ENCODE measurements around the gene HOXD11.

The HOXD11 gene

DNA sequence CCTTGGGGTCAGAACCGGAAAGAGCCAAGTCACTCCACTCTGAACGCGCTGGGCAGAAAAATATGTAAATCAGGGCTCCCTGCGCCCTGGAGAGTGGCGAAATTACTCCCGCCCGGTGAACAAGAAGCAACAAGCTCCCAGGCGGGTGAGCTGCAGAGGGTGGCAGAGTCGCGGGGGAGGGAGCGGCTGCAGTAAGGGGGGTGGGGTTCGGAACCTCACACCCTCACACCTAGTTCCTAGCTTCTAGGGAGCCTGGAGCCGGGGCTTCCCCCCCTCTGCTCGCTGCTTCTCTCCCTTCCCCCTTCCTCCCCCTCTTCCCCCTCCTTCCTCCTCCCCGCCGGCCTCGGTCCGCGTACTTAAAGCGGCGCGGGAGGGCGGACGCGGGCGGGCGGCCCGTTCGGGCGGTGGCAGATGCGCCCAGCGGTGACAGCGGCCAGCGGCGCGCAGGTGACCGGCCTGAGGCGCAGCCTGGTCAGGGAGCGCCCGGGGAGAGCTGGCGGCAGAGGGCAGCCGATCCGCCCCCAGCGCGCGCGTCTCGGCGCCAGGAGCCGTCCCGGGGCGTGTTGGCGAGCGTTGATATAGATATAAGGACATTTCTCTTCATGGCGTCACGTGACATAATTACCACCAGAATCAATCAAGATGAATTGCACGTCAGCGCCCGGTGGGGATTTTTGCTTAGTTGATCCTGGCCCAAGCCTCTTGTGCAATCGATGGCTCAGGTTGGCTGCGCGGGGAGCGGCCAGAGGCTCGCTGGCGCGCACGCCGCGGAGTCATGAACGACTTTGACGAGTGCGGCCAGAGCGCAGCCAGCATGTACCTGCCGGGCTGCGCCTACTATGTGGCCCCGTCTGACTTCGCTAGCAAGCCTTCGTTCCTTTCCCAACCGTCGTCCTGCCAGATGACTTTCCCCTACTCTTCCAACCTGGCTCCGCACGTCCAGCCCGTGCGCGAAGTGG is at the start of gene HOXD11:
TSS of gene HOXD11 (plus strand) at position 700 of the 959 bp plus-strand sequence. CDS start at position 776, 76 bp downstream.
- DNase-seq, result no peak

DNA sequence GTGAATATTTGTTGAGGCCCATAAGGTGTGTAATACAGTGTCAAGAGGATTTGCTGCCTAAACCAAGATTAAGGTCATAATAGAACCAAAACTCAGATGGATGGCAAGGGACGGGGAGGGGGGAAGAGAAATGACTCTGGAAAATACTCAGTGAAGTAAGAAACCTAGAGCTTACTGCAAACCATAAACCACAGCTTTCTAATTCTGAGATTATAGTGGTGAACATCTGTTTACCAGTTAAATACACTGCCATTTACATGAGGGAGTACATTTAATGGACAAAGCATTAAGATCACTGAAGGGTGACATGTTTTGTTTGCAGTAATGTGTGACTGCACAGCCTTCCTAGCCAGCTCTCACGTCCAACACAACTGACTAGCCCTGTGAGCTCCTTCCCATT is 43.1 kb upstream of the HOXD11 start:
- DNase-seq, result no peak

DNA sequence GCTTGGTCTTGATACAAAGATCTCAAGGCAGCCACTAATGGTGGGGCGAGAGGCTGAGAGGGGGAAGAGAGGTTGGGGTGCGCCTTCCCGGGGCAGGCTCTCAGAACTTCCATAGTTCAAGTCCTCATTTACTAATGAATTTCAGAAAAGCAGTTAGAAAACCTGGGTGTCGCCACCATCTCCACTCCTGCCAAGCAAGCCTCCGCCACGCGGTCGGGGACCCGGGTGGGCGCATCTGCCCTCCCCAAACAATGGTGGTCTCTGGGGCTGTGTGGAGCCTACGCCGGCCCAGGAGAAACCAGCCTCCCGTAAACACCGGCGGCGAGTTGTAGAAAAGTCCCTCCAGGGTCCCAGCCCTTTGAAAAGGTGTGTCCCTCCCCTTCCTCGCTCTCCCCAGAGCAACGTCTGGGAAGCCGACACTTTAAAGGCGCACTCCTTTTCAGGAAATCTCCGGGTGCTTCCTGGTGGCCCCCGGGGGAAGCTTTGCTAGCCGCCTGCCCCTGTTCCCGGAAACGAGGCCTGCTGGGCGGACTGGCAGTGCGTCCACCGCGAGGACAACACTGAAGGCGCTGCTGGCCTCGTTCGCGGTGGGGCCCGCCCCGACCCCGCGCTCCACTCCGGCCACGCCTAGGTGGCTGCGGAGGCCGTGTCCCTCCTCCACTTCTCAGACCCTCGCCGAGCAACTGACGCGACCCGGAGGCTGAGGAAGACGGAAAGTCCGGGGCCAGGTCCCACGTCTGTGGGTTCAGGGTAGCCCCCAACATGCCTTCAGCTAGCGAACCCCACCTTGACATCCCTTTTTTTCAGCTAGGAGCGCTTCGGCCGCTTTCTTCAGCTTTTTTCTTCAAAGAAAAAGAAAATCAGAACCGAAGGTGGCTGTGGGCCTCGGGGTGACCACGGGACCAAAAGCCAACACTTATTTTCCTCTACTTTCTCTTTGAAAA is 40.2 kb upstream of the HOXD11 start:
- no peak for DNase-seq

DNA sequence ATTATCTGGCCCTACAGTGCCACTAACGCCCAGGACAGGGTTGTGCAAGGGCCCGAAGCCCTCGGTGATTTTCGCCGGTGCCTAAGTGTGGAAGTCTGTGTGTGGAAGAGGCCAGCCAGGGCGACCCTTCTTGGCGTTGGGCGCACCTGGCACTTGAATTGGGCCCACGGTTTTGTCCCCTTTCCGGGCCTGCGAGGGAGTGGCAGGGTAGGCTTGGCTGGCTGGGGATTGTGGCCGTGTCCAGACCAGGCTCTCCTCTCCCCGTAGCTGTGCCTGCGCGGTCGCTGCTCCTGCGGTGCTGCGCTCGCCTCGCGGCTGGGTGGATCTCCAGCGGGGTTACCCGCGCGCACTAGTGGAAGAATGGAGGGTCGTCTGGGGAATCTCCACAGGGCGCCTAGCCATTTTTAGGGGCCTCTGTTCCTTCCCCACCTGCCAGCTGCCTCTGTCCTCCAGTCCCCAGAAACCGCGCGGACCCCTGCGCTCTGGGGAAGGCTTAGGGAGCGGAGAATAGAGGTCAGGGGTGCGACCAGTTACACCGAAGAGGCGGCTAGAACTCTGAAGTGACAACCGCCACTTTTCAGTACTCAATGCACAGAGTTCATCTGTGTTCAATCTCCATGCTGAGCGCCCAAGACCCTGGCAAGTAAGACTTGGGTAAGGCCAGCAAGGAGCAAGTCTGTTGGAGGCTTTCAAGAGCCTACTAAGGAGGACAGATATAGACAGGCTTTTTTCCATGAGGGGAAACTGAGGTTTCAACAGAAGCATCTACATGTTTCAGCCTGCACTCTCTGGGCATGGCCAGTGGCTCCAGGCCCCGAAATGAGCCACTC is 39.3 kb upstream of the HOXD11 start:
- DNase-seq, result no peak

DNA sequence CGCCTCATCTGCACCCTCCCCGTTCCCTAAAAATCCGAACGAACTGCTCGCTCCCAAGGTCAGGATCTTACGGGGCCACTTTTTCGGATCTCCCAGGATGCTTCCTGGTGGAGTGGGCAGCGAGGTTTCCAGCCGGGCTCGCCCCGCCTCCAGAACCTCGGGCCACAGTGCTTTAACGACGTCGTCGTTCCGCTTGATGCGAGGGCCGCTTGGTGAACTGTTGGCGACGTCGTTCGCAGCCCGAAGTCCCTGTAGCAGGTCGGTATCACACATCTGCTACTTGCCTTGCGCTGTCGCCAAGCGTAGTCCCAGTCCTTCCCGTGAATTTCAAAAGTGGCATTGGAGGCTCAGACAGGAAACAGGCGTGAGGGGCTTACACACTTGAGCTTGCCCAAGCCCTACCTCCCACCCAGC is 38.7 kb upstream of the HOXD11 start:
- DNase-seq, result no peak

DNA sequence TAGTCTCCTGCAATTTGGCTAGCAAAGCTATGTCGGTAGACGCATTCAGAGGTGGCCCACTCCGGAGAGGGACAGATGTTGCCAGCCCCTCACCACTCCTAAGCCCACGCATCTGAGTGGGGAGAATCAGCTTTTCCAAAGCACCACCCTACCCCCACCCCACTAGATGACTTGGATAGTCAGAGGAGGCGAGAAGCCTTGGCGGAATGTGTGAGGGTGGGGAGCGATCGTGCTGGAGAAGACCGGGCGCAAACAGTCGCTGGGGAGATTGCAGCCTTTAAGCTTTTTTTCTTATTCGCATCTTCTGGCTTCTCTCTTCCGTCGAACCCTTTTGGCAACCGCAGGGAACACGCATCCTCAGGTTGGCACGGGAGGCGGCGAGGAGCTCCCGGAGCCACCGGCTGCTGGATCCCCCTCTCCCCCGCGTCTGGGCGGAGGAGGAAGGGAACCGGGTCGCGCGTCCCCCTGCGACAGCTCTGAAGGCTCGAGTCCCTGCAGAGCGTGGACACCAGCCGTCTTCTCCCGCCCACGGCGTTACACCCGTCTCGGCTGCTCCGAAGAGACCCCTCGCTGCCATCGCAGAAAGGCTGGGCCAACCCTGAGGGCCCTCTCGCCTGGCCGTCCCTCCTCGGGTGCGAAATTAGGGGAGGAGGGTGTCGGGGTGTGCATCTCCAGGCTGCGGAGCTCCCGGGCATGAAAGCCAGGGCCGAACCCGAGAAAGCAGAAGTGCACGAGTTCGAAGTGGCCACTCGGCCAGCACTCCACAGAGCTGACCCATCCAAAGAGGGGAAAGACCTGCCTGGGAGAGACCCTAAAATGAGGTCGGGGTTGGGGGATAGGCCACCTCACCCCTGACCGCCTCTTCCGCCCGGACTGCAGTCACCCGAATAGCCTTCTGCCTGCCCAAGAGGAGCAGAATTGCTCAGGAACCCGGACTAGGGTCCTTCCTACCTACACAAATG is 35.5 kb upstream of the HOXD11 start:
- no peak for DNase-seq

DNA sequence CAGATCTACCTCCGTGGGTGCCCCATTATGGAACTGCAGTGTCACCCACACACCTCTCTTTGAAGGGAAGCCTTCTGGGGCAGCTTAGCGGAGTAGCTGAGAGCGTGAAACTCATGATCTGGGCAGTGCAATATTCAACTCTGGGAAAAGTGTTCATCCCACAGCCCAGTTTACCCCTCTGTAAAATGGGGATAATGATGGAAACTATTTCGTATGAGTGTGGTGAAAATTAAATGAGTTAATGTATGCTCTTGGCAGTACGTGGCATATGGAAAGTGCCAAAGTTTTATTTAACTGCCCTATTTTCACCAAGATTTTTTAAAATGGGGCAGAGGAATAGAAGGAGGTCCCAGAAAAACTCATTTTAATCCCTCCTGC is 34.8 kb upstream of the HOXD11 start:
- no peak for DNase-seq

DNA sequence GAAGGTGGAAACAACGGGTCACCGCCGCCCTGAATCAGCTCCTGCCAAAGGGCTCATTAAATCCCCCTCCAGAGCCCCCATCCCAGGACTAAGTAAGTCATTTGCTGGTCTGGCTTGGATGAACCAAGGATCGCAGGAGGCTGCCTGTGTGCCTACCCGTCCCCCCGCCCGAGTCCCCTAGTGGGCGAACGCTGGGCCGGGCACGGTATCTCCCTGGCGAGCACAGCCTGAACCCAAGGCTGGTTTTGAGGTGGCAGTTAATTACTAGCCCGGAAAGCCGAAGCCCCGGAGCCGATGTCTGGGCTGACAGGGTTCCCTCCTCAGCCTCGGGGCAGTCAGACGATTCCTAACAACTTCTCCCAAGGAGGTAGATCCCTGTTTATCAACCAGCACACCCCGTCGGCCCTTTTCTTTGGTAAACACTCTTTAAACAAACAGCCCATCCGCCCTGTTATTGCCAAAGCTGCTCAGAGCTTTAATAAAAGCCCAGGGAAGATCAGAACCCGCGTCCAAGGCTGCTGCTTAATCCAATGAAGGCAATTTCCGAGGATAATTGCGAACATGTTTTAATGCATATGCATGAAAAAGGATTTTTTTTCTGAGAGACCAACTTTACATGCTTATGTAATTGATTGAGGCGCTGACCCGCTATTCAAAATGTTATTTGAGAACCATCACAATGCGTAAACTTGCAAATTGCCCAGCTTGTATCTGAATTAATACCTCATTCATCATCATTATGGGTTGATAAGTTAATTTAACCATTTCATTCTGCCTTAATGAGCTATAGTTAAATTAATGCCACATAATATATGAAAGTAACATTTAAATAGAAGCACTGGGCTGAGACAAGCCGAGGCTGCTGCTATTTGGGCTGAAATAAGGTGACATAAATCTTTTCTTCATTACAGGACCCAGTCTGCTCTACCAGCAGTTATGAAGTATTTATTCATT is 33.9 kb upstream of the HOXD11 start:
- DNase-seq, result no peak

DNA sequence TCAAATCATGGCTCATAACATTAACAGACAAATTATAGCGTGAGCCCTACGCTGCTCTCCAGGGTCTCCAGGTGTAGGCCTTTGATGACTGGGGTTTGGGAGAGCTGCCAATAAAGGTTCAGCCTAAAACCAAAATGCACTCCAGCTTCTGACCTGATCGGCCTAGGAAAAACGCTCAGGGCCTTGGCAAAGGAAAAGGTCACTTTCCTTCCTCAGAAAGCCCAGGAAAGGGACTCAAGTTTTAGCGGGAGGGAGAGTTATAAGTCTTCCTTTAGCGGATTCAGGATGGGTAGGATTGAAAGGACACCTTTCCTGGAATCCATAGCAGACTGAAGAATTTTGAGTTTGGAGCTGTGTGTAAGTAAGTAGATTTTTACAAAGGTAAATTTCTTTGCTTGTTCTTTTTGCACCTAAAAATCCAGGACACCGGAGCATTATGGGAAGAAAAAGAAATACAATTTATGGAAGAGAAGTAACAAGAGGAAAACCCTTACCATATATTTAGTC is 32.1 kb upstream of the HOXD11 start:
- DNase-seq, result no peak

DNA sequence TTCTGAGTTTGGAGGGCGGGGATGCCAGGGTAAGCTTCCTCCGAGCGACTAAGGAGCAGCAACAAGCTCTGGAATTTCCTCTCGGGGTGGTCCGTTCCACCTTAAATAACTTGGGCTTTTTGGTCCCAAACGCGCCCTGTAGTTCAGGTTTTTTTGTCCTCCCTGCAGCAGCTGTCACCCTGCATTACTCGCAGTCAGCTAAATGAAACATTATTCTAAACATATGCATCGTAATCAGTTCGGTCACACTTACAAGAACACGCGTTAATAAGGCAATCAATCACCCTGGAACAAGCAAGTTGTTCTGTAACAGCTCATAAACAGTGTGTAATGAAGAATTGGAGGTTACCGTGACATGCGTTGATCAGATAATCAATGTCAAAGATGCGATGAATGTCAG is 31.6 kb upstream of the HOXD11 start:
- no peak for DNase-seq

DNA sequence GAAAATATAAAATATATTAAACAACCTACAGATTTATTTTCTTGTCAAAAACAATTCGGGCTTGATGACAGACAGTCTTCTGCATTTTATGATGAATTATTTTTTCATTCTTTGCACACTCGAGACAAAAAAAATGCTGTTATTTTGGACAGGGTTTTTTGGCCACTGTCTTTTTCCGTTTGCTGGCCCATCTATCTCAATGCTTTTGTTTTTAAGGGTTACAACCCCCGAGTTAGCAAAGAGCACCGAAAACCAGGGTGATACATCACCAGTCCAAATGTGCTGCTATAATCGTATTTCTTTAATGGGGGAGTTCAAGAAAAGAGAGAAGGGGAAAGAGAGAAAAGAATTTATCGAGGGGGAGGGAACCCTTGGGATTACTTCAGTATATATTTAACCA is 31.0 kb upstream of the HOXD11 start:
- DNase-seq, result no peak

DNA sequence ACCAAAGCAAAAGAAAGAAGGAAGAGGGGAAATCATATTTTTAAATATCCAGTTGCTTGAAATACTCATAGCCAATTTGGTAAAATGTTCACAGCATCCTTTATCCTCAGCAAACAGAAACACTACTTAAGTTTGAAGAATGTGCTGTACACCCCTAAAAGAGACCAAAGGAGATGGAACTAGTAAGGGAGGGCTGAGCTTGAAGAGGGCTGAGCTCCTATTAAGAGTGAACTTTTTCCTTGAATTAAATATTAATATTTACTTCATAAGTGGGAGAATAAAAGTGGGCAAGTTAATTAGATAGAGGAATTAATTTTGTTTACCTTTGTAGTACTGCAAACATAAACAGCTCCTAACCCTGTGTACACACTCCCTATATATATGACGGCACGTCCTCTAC is 30.3 kb upstream of the HOXD11 start:
- no peak for DNase-seq

DNA sequence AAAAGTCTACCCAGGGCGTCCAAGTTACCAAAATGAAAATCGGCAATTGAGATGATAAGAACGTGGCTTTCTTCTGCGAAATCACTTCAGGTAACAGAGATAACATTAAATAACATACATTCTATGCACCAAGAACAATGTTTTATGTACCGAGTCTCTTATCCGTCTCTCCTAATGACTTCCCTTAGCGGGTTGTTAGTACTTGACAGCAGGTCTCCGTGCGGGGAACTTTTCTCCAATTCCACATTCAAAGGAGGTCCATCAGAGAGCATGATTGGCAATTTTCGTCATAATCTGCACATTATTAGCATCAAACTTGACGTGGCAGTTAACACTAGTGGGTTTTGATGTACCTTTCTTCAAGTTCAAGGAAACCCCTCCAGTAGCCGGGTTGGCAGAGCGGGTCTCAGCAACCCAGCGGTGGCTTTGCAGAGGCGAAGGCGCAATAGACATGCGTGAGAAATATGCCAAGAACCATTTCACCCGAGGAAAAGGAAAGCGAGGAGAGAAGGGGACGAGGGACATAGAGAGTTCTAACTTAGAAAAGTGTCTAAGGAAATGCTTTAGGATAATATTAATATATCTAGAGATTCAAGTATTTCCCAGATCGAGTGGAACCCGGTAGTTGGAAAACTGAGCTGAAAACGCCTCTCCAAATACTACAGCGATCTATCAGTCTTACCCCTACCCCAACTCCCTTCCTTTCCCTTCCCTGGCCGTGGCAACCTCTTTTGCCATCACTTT is 28.4 kb upstream of the HOXD11 start:
- no peak for DNase-seq

DNA sequence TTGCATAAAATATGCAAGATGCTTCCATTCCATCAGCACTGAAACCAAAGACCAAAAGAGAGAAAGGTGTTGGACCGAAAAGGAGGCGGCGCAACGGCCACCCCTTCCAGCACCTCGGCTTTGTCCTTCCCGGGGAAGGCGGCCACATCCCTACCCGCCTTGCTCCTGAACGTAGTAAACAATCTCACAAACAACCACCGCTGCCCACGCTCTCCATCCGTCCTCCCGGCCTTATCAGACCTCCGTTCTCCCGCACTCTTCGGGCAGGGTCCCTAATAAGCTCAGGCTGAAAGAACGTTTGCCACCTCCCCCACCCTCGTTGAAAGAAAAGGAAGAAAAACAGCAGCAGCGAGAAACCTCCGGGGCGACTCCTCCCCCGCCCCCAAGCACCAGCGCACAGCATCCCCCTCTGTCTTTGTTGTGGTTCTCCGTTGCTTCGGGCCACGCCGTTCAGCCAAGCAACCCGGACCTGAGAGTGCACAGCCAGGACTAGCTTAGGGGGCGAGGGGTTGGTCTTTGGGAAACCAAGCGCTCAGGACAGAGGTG is 27.7 kb upstream of the HOXD11 start:
- DNase-seq, result no peak

DNA sequence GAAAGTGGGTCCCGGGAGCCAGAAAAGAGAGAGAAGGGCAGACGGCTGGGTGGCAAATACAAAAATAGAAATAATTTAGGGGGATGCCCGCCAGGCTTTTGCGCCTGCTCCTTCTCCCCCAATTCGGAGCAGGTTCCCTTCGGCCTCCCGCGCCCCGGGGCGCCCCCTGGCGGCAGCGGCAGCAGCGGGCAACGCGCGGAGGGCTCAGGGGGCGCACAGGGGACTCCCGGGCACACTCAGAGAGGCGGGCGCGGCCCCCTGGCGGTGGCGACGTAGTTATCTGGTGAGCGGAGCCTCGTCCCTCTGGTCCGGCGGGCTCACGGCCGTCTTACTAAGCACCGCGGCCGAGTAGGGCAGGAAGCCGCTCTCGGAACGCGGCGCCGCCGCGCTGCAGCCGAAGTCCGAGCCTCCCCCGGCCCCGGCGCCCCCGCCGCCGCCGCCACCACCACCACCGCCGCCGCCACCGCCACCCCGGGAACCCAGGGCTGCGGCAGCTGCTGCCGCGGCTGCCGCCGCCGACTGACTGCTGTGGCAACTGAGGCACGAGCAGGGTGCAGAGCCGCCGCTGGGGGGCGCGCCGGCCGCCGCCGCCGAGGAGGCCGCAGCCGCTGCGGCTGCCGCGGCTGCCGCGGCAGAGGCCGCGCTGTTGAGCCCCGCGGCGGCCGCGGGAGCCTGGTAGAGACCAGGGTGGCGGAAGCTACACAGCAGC is 27.1 kb upstream of the HOXD11 start:
- DNase-seq, result no peak

DNA sequence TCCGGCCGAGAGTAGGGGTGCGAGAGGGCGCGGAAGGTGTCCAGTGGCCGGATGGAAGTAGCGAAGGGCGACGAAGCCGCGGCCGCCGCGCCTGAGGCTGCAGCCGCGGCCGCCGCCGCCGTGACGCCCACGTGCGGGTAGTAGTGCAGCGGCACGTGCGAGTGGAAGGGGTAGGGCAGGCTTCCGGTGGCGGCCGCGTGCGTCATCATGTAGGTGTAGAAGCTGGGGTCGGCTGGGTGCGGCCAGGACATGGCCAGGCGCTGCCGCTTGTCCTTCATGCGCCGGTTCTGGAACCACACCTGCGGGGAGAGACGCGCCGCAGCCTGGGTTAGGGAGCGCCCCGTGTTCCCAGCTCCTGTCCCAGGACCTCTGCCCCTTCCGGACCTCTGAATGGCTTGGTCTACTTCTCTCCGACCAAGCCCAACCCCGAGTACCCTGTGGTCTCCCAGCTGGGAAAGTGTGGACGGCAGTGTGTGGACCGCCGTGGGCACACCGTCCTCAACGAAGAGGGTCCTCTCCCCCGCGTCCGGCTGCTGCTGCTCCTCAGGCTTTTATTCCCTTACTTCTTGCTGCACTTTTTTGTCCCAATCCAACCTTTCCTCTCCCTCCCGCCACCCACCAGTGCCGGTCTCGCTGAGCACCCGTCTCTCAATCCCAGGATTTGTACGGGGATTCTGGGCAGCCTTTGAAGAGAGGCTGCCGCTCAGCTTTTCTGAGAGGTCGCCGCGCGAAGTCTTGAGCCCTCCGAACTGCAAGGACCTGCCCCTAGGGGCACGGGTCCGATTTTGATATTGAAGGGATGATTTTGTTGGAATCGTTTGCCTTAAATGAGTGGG is 26.3 kb upstream of the HOXD11 start:
- DNase-seq, result no peak

DNA sequence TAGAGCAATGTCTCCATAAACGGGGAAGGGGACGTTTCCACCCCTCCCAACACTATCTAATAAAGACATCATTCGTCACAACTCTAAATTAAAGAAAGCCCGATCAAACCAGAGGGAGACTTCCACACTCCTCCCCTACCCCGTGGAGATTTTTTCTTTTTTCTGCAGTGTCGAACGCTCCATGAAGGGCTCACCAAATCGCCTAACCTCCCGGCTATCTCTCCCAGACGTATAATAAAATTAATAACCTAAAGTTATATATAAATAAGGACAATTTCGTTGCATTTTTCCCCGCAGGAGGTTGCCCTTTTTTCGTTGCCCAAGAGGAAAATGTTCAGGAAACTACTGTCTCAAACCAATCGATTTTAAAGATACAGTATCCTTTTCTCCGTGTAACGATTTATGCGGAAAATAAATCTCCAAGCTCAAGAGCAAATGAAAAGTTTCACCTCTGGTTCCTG is 25.7 kb upstream of the HOXD11 start:
- DNase-seq, result no peak

Data from activated CD4-positive, alpha-beta T cell treated with anti-CD3 and anti-CD28 coated beads, Interleukin-2, amount 50 U/mL, for 4 hours (primary cell).